ENCODE data around the gene ABHD3. TPM values are rescaled to one million over a fixed set of nuclear protein-coding genes. Genes with fewer than 3 reads are reported as not detected.

The ABHD3 gene
- total RNA-seq, 2 donors from 2014 or later, result 2.0 to 8.4 TPM

GRCh38 chr18:21663578-21663977 lies 41.0 kb downstream of the ABHD3 start:
- H3K4me1 ChIP-seq, result no peaks in the 10 kb centered on the region
- DNase-seq (ENCODE audit: low spot score), result no peak
- no peak for TF ChIP-seq CTCF (IDR thresholded peaks at IDR 0.05)
- no peak overlapping the region for H3K4me3 ChIP-seq
- no peaks in the 10 kb centered on the region for H3K9me3 ChIP-seq
- H3K27ac ChIP-seq, result peak overlapping the region in 1 of 2 donors; percentile 14
- no peaks in the 10 kb centered on the region for H3K36me3 ChIP-seq
- no peaks in the 10 kb centered on the region for H3K27me3 ChIP-seq

- TF ChIP-seq CTCF (IDR thresholded peaks at IDR 0.05), result no peak
- H3K36me3 ChIP-seq, result no peaks in the 10 kb centered on the region
These were observed 42.0 kb downstream of the ABHD3 start for GRCh38 chr18:21662581-21662980.

GRCh38 chr18:21660078-21660477 lies 44.5 kb downstream of the ABHD3 start:
- H3K4me1 ChIP-seq, result no peaks in the 10 kb centered on the region
- no peaks in the 10 kb centered on the region for H3K36me3 ChIP-seq
- H3K4me3 ChIP-seq, result no peak overlapping the region
- H3K27me3 ChIP-seq, result no peaks in the 10 kb centered on the region
- TF ChIP-seq CTCF (IDR thresholded peaks at IDR 0.05), result no peak
- H3K27ac ChIP-seq, result no peak overlapping the region
- no peak for DNase-seq (ENCODE audit: low spot score)
- H3K9me3 ChIP-seq, result no peaks in the 10 kb centered on the region

More at GRCh38 chr18:21662581-21662980, 42.0 kb downstream of the ABHD3 start:
- H3K27me3 ChIP-seq, result no peaks in the 10 kb centered on the region
- H3K4me1 ChIP-seq, result no peaks in the 10 kb centered on the region
- H3K27ac ChIP-seq, result no peak overlapping the region
- H3K9me3 ChIP-seq, result no peaks in the 10 kb centered on the region
- no peak overlapping the region for H3K4me3 ChIP-seq
- no peak for DNase-seq (ENCODE audit: low spot score)

- Histone ChIP-seq H3K4me1 (no peaks in the 10 kb centered on the region), H3K27ac (no peak overlapping the region), H3K36me3 (no peaks in the 10 kb centered on the region), H3K9me3 (no peaks in the 10 kb centered on the region), H3K27me3 (no peaks in the 10 kb centered on the region), H3K4me3 (no peak overlapping the region)
- no peak for DNase-seq (ENCODE audit: low spot score)
- no peak for TF ChIP-seq CTCF (IDR thresholded peaks at IDR 0.05)
These were observed 48.2 kb downstream of the ABHD3 start for GRCh38 chr18:21656402-21656801.

GRCh38 chr18:21653361-21653760 lies 51.2 kb downstream of the ABHD3 start:
- H3K4me1 ChIP-seq, result no peaks in the 10 kb centered on the region
- no peak for DNase-seq (ENCODE audit: low spot score)
- H3K27me3 ChIP-seq, result no peaks in the 10 kb centered on the region
- no peak overlapping the region for H3K4me3 ChIP-seq
- no peaks in the 10 kb centered on the region for H3K9me3 ChIP-seq
- H3K27ac ChIP-seq, result no peak overlapping the region
- H3K36me3 ChIP-seq, result no peaks in the 10 kb centered on the region
- TF ChIP-seq CTCF (IDR thresholded peaks at IDR 0.05), result no peak

GRCh38 chr18:21652073-21652472 lies 52.5 kb downstream of the ABHD3 start:
- Histone ChIP-seq H3K9me3 (no peaks in the 10 kb centered on the region), H3K36me3 (no peaks in the 10 kb centered on the region), H3K4me3 (no peak overlapping the region), H3K27ac (no peak overlapping the region), H3K27me3 (no peaks in the 10 kb centered on the region), H3K4me1 (no peaks in the 10 kb centered on the region)
- DNase-seq (ENCODE audit: low spot score), result no peak
- no peak for TF ChIP-seq CTCF (IDR thresholded peaks at IDR 0.05)
